ENCODE measurements around the gene DMRTB1. TPM values are rescaled to one million over a fixed set of nuclear protein-coding genes. Genes with fewer than 3 reads are reported as not detected.

DMRTB1 gene
- total and polyA plus RNA-seq, 2 of the 8 experiments (the other 6 are each of a cell fraction or from before 2014, with no cell fraction given) = 0.06 to 0.35 TPM

- no peak for TF ChIP-seq CHD7 (IDR thresholded peaks at IDR 0.05; ENCODE audit: insufficient replicate concordance, low read length)
Observed at GRCh38 chr1:53447413-53447812, 11.8 kb upstream of the DMRTB1 start (continued).
